ENCODE measurements around the gene TRNP1. TPM values are rescaled to one million over a fixed set of nuclear protein-coding genes. Genes with fewer than 3 reads are reported as not detected.
A peak's percentile ranks its signal among the peaks of the same experiment; 100 is the strongest.

Gene TRNP1
- total RNA-seq, 1 donor from 2014 or later = 48.8 TPM

DNA sequence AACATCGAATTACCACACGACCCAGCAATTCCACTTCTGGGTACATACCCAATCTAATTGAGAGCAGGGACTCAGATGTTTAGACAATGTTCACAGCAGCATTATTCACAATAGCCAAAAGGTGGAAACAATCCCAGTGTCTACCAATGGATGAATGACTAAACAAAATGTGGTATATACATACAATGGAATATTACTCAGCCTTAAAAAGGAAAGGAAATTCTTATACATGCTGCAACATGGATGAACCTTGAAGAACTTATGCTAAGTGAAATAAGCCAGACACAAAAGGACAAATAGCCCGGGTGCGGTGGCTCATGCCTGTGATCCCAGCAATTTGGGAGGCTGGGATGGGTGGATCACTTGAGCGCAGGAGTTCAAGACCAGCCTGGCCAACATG lies 40.1 kb upstream of the TRNP1 start:
- H3K4me1 Mint-ChIP-seq (ENCODE audit: low read depth) = peaks cover 3% of the 10 kb centered on the region
- H3K36me3 Mint-ChIP-seq (ENCODE audit: insufficient read depth) = peaks cover 20% of the 10 kb centered on the region
- no peaks in the 10 kb centered on the region for H3K27me3 Mint-ChIP-seq
- peaks cover 5% of the 10 kb centered on the region for H3K9me3 Mint-ChIP-seq (ENCODE audit: low read depth)
- DNase-seq (ENCODE audit: low spot score, unreplicated experiment) = no peak
- TF ChIP-seq, protein P1, sequence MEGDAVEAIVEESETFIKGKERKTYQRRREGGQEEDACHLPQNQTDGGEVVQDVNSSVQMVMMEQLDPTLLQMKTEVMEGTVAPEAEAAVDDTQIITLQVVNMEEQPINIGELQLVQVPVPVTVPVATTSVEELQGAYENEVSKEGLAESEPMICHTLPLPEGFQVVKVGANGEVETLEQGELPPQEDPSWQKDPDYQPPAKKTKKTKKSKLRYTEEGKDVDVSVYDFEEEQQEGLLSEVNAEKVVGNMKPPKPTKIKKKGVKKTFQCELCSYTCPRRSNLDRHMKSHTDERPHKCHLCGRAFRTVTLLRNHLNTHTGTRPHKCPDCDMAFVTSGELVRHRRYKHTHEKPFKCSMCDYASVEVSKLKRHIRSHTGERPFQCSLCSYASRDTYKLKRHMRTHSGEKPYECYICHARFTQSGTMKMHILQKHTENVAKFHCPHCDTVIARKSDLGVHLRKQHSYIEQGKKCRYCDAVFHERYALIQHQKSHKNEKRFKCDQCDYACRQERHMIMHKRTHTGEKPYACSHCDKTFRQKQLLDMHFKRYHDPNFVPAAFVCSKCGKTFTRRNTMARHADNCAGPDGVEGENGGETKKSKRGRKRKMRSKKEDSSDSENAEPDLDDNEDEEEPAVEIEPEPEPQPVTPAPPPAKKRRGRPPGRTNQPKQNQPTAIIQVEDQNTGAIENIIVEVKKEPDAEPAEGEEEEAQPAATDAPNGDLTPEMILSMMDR (IDR thresholded peaks at IDR 0.05; ENCODE audit: unreplicated experiment) = no peak
- no peak overlapping the region for H3K4me3 Mint-ChIP-seq (ENCODE audit: low read depth)
- no peak overlapping the region for H3K27ac Mint-ChIP-seq

DNA sequence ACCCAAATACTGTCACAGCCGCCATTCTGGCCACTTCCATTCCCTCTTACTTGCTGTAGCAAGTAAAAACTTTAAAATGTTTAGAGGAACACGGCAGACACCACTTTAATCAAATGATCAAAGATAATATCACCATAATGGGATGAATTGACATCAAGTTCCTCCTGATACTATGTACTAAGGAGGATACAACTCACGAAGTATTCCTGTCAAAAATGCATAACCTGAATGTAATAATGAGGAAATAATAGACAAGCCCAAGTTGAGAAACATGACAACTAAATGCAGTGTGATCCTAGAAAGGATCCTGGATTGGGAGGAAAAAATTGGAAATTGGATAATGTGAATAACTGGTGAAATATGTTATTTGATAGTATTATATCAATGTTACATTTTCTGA lies 37.2 kb upstream of the TRNP1 start:
- TF ChIP-seq, protein P1 (IDR thresholded peaks at IDR 0.05; ENCODE audit: unreplicated experiment) = no peak
- H3K27ac Mint-ChIP-seq = no peak overlapping the region
- H3K9me3 Mint-ChIP-seq (ENCODE audit: low read depth) = peaks cover 5% of the 10 kb centered on the region
- no peaks in the 10 kb centered on the region for H3K27me3 Mint-ChIP-seq
- H3K4me3 Mint-ChIP-seq (ENCODE audit: low read depth) = no peak overlapping the region
- H3K36me3 Mint-ChIP-seq (ENCODE audit: insufficient read depth) = peaks cover 10% of the 10 kb centered on the region
- peaks cover 11% of the 10 kb centered on the region for H3K4me1 Mint-ChIP-seq (ENCODE audit: low read depth)
- DNase-seq (ENCODE audit: low spot score, unreplicated experiment) = no peak

DNA sequence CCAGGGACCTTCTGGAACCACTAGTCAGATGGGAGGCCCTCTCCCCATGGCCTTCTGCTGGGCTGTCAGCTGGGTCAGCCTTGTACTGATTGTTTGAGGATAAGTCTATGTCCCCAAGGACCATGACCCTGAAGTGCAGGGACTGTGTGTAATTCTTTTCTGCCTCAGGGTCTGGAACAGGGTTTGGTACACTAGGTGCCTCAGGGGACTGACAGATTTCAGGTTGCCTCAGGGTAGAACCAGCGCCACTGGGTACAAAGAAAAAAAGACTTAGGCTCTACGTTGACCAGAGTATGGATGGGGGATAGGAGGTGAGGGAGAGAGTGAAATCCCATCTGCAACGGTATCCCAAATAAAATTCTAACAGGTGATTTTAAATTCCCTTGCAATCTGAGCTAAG lies 36.2 kb upstream of the TRNP1 start:
- H3K9me3 Mint-ChIP-seq (ENCODE audit: low read depth) = peaks cover 5% of the 10 kb centered on the region
- H3K27ac Mint-ChIP-seq = no peak overlapping the region
- H3K4me1 Mint-ChIP-seq (ENCODE audit: low read depth) = peaks cover 11% of the 10 kb centered on the region
- no peak for DNase-seq (ENCODE audit: low spot score, unreplicated experiment)
- TF ChIP-seq, protein P1 (IDR thresholded peaks at IDR 0.05; ENCODE audit: unreplicated experiment) = no peak
- H3K36me3 Mint-ChIP-seq (ENCODE audit: insufficient read depth) = peaks cover 10% of the 10 kb centered on the region
- H3K27me3 Mint-ChIP-seq = no peaks in the 10 kb centered on the region
- no peak overlapping the region for H3K4me3 Mint-ChIP-seq (ENCODE audit: low read depth)

DNA sequence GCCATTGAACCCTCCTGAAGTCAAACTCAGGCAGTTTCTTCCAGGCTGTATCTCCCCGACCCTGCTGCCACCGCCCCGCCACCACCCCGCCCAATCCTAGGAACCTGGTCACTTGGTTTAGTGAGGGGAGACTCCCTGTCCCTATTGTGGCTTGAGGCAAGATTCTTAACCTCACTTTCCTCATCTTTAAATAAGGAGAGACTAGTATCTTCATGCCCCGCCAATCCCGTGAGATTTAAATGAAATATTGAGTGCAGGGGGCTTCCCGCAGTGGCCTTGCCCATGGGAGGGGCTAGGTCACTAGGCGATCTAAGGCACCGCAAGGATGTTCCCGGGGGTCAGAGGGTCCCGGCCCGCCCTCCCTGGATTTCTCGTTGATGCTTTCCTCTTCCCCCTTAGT lies 34.2 kb upstream of the TRNP1 start:
- TF ChIP-seq, protein P1 (IDR thresholded peaks at IDR 0.05; ENCODE audit: unreplicated experiment) = no peak
- no peak for DNase-seq (ENCODE audit: low spot score, unreplicated experiment)
- Mint-ChIP-seq H3K27ac (no peak overlapping the region), H3K4me3 (ENCODE audit: low read depth) (peak overlapping the region; percentile 79), H3K4me1 (ENCODE audit: low read depth) (peaks cover 11% of the 10 kb centered on the region), H3K9me3 (ENCODE audit: low read depth) (peaks cover 5% of the 10 kb centered on the region), H3K27me3 (no peaks in the 10 kb centered on the region), H3K36me3 (ENCODE audit: insufficient read depth) (peaks cover 6% of the 10 kb centered on the region)

DNA sequence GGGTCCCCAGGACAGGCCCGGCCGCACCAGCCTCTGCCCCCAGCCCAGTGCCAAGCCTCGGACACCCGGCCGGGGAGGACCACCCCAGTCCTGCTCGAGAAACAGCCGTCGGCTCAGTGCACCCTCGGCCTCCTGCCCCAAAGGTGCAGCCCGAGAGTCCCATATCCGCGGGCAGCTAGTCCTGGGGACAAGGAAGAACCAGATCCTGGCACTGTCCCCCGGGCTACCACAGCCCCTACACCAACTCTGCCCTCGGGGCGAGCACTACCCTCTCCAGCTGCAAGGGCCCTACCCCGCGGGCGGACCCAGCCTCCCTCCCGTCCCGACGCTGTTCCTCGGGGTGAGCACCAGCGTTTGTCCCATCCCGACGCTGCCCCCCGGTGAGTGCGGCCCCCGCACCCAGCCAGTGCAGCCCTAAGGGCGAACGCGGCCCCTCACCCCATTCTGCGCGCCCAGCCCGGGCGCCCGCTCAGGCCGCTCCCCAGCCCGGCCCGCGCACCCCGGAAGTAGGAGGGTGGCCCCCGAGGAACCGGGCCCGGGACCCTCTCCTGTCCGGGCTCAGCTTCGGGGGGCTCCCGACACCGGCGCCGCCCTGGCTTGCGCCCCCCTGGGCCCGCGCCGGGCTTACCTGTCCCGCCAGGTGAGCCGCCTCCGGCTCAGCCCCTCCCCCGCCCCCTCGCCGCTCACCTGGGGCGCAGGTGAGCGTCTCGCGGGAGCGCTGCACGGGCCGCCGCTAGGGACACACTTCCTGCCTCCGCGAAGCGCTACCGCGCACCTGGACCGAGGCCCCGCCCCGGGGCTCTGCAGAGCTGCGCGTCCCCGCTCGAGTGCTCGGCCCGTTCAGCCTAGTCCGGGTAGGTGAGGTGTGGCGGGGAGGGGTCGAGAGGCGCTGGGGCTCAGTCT lies 33.5 kb upstream of the TRNP1 start, which contains the start of gene KDF1:
TSS of gene KDF1 (minus strand) at position 747 of the 903 bp plus-strand sequence. CDS start 8,088 bp downstream, outside the sequence.
- peak within 1 kb of the TSS; percentile 95 for H3K27ac Mint-ChIP-seq

More for the DNA sequence above, 33.5 kb upstream of the TRNP1 start, which contains the start of gene KDF1:
- TF ChIP-seq, protein P1 (IDR thresholded peaks at IDR 0.05; ENCODE audit: unreplicated experiment) = peak; percentile 59
- Mint-ChIP-seq H3K4me3 (ENCODE audit: low read depth) (peak within 1 kb of the TSS; percentile 86), H3K4me1 (ENCODE audit: low read depth) (peaks cover 11% of the 10 kb centered on the region), H3K9me3 (ENCODE audit: low read depth) (peaks cover 5% of the 10 kb centered on the region), H3K36me3 (ENCODE audit: insufficient read depth) (peaks cover 6% of the 10 kb centered on the region), H3K27me3 (no peaks in the 10 kb centered on the region)
- peak; percentile 87 for DNase-seq (ENCODE audit: low spot score, unreplicated experiment)
